K562 (cell line): Measurements from ENCODE around the gene SH3BGRL2. TPM values are rescaled to one million over a fixed set of nuclear protein-coding genes. Genes with fewer than 3 reads are reported as not detected.

ENCODE experiments used
- ATAC-seq: fragments of 200-7000 bp; cut with Tn5 transposase; 3 replicates; pipeline ENCODE4 v1.9.1; 2020; ENCODE audit warnings: moderate library complexity
- BruUV-seq: library from RNA; stranded (reverse); fragments of 400-500 nt; replicated peaks from 2 replicates; lab custom pipeline; 2021; lab: Mats Ljungman, UMichigan
- CTCF ChIA-PET: fragments of 300-600 bp; formaldehyde crosslinking; extraction: SDS; loops from one replicate; lab custom pipeline; 2021; ENCODE audit warnings: low intra/inter-chr PET ratio; lab: Yijun Ruan, JAX
- POLR2A ChIA-PET: fragments of 300-600, 350-650 bp; sonication (Branson Sonifier 250); formaldehyde crosslinking; extraction: SDS; loops from one replicate; lab custom pipeline; 2021; ENCODE audit warnings: antibody characterized with exemption, inconsistent platforms; lab: Yijun Ruan, JAX
- DNase-seq, 4 experiments: peaks; one replicate each; pipeline versions ENCODE4 v3.0.0 to v3.0.0-alpha.2; 2011 to 2018; ENCODE audit warnings: low spot score in 3 of 4, mixed read lengths in 3 of 4; ENCODE audit errors: extremely low read depth in 1 of 4
- FAIRE-seq: peaks from 2 replicates; lab custom pipeline; 2011; peaks lifted over from hg19 to GRCh38; lab: Jason Lieb, UNC
- H2AFZ ChIP-seq: 2 replicates; pipeline ENCODE4 v1.6.0; 2011; ENCODE audit warnings: low read depth, low read length, control low read depth, inconsistent platforms
- H3K27ac ChIP-seq: fragments of 200-600 bp; 3 replicates; pipeline ENCODE4 v1.8.0; 2011; ENCODE audit warnings: low read depth, mild to moderate bottlenecking, control low read depth, inconsistent platforms, low read length, moderate library complexity, mixed read lengths; ENCODE audit errors: extremely low read depth
- H3K27me3 ChIP-seq, 2 experiments: fragments of 300-600 bp in 1 of 2; 2 replicates in 1 of 2; 3 replicates in 1 of 2; pipeline versions ENCODE4 v1.6.0 to v1.8.0; 2011; ENCODE audit warnings: inconsistent platforms in 2 of 2, low read length in 2 of 2, mild to moderate bottlenecking in 1 of 2, mixed read lengths in 1 of 2, moderate library complexity in 1 of 2; ENCODE audit not compliant: control insufficient read depth in 2 of 2, insufficient read depth in 2 of 2
- H3K36me3 ChIP-seq: fragments of 300-600 bp; 3 replicates; pipeline ENCODE4 v1.8.0; 2011; ENCODE audit warnings: mild to moderate bottlenecking, low read length, inconsistent platforms; ENCODE audit not compliant: control insufficient read depth, insufficient read depth
- H3K4me1 ChIP-seq, 2 experiments: fragments of 200-600 bp in 1 of 2; replicated peaks in 1 of 2; 2 replicates in 1 of 2; 3 replicates in 1 of 2; pipeline versions ENCODE4 v1.5.1 to v1.8.0; 2011; ENCODE audit warnings: inconsistent platforms in 2 of 2, low read length in 2 of 2, mild to moderate bottlenecking in 1 of 2, mixed read lengths in 1 of 2, moderate library complexity in 1 of 2; ENCODE audit not compliant: control insufficient read depth in 2 of 2, insufficient read depth in 2 of 2
- H3K4me2 ChIP-seq: 2 replicates; pipeline ENCODE4 v1.6.1; 2011; ENCODE audit warnings: low read length, control low read depth, inconsistent platforms, mixed read lengths; ENCODE audit not compliant: insufficient read depth
- H3K4me3 ChIP-seq: fragments of 200-600 bp; sonication (generic), shearing (Covaris generic); 2 replicates; pipeline ENCODE4 v1.5.1; 2016; ENCODE audit warnings: control low read depth, inconsistent platforms
- H3K79me2 ChIP-seq: fragments of 200-600 bp; 3 replicates; pipeline ENCODE4 v1.8.0; 2011; ENCODE audit warnings: low read length, inconsistent platforms; ENCODE audit not compliant: control insufficient read depth, insufficient read depth
- H3K9ac ChIP-seq, 2 experiments: 2 replicates each; pipeline versions ENCODE4 v1.6.0 to v1.6.1; 2011; ENCODE audit warnings: low read depth in 2 of 2, low read length in 2 of 2, control low read depth in 1 of 2, inconsistent platforms in 1 of 2, mild to moderate bottlenecking in 1 of 2, mixed read lengths in 1 of 2; ENCODE audit not compliant: insufficient read depth in 1 of 2
- H3K9me1 ChIP-seq: one replicate; pipeline ENCODE4 v1.6.0; 2011; ENCODE audit warnings: inconsistent platforms, mild to moderate bottlenecking, low read length, moderate library complexity; ENCODE audit not compliant: control insufficient read depth, insufficient read depth
- H3K9me3 ChIP-seq: replicated peaks from 2 replicates; pipeline ENCODE4 v1.5.1; 2011; ENCODE audit warnings: low read depth, low read length, inconsistent platforms; ENCODE audit not compliant: control insufficient read depth, insufficient read depth
- H4K20me1 ChIP-seq: replicated peaks from 2 replicates; pipeline ENCODE4 v1.6.1; 2011; ENCODE audit warnings: low read length, inconsistent platforms, mixed read lengths; ENCODE audit not compliant: control insufficient read depth, insufficient read depth
- ASH1L ChIP-seq: fragments of 450-650 bp; IDR thresholded peaks from 2 replicates; pipeline ENCODE4 v1.6.1; 2018; ENCODE audit warnings: borderline replicate concordance, mild to moderate bottlenecking, low read depth; ENCODE audit not compliant: partially characterized antibody
- SMAD3 ChIP-seq: fragments of 450-650 bp; formaldehyde crosslinking; conservative IDR thresholded peaks from 2 replicates; pipeline ENCODE4 v1.4.0; 2020; ENCODE audit warnings: mild to moderate bottlenecking
- VEZF1 ChIP-seq: fragments of 200-800 bp; sonication (Bioruptor generic); IDR thresholded peaks from 2 replicates; pipeline ENCODE4 v1.6.1; 2017; ENCODE audit warnings: missing genetic modification characterization, missing compliant biosample characterization
- WGBS: fragments of 100-300 bp; shearing (Covaris generic); methylation state at CpG from one replicate; pipeline ENCODE4 v1.1.6; 2016; ENCODE audit warnings: low coverage, mixed read lengths; ENCODE audit not compliant: insufficient coverage; ENCODE audit errors: missing lambda C conversion rate; 5-methylcytosine and 5-hydroxymethylcytosine counted together
- in situ Hi-C: fragments of 300-500 bp; cut with MboI; formaldehyde crosslinking; loops from 4 replicates; pipeline ENCODE4 v1.15.0; 2018; ENCODE audit warnings: inconsistent platforms, mixed read lengths
- intact Hi-C: fragments of 100-400 bp; cut with micrococcal nuclease; formaldehyde crosslinking; loops from 2 replicates; pipeline ENCODE4 v1.14.2; 2022
- polyA plus RNA-seq, 8 experiments: library from polyadenylated mRNA; depleted of rRNA in 4 of 8; stranded (reverse) in 5 of 8; unstranded in 3 of 8; fragments of >200 nt; fragmentation: Nextera tagmentation in 2 of 8; fragmentation: Illumina TruSeq in 1 of 8; extraction: Ambion mirVana in 2 of 8; extraction: Trizol in 1 of 8; gene quantifications; 2 replicates each; pipeline versions ENCODE4 v1.2.1 to v1.2.3, GENCODE V29; 2011 to 2014; ENCODE audit warnings: inconsistent platforms in 1 of 8, missing spikeins in 1 of 8
- total RNA-seq, 7 experiments: library from RNA; depleted of rRNA in 6 of 7; stranded (reverse); fragments of >200 nt in 6 of 7; fragmentation: Illumina TruSeq in 2 of 7; extraction: Trizol in 2 of 7; gene quantifications; 2 replicates each; pipeline versions ENCODE4 v1.2.1 to v1.2.3, GENCODE V29; 2011 to 2021; ENCODE audit warnings: low replicate concordance in 1 of 7

SH3BGRL2 gene
- total and polyA plus RNA-seq, 9 of the 15 experiments (the other 6 are each of a cell fraction or from before 2014, with no cell fraction given): 4.4 to 12.1 (median 7.3) TPM

GRCh38 chr6:79586548-79586947, 44.6 kb upstream of the SH3BGRL2 start (continued):
- TF ChIP-seq VEZF1: no peak
- TF ChIP-seq, all 486 proteins: peak for 3

DNA sequence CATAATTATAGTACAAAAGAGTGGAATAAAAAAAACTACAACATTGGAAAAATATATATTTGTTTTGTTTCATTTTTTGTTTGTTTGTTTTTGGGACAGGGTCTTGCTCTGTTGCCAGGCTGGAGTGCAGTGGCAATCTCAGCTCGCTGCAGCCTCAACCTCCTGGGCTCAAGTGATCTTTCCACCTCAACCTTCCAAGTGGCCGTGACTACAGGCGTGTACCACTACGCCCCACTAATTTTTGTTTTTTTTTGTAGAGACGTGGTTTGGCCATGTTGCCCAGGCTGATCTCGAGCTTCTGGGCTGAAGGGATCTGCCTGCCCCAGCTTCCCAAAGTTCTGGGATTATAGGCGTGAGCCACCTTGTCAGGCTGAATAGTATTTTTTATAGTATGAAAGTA, 41.4 kb upstream of the SH3BGRL2 start:
- H3K4me3 ChIP-seq: no peak overlapping the region
- TF ChIP-seq SMAD3 (CRISPR knock-in tag) (no peak), ASH1L (no peak)
- in situ Hi-C loops (no loop called here), intact Hi-C loops (no loop called here)
- no peak overlapping the region for H3K9ac ChIP-seq
- no peaks in the 10 kb centered on the region for H3K9me1 ChIP-seq
- no peaks in the 10 kb centered on the region for H3K4me1 ChIP-seq
- no peak overlapping the region for H3K27ac ChIP-seq
- ChIA-PET CTCF (no interaction called here), POLR2A (no interaction called here)
- no peak for ATAC-seq
- no TSS peak for BruUV-seq
- no peak for DNase-seq
- no peak overlapping the region for H3K4me2 ChIP-seq
- no peak for FAIRE-seq
- H4K20me1 ChIP-seq: no peaks in the 10 kb centered on the region
- H3K27me3 ChIP-seq: no peaks in the 10 kb centered on the region
- no peaks in the 10 kb centered on the region; the same call in 2 of the 3 replicates for H3K36me3 ChIP-seq
- 57% methylated on average over 7 of the region's 7 CpGs for WGBS
- no peak overlapping the region for H2AFZ ChIP-seq
- H3K79me2 ChIP-seq: no peaks in the 10 kb centered on the region
- H3K9me3 ChIP-seq: no peaks in the 10 kb centered on the region
